GM19452 (cell line): Measurements from ENCODE around the gene TUNAR.
"Not testable (repeated sequence)": the region's sequence is repeated elsewhere in the genome, so short reads cannot be mapped to it uniquely, and the experiment has no call there.

Source experiments
- ATAC-seq: cut with Tn5 transposase; IDR thresholded peaks from one replicate; pipeline ENCODE4 v1.9.1; 2021; ENCODE audit not compliant: unreplicated experiment

TUNAR gene

DNA sequence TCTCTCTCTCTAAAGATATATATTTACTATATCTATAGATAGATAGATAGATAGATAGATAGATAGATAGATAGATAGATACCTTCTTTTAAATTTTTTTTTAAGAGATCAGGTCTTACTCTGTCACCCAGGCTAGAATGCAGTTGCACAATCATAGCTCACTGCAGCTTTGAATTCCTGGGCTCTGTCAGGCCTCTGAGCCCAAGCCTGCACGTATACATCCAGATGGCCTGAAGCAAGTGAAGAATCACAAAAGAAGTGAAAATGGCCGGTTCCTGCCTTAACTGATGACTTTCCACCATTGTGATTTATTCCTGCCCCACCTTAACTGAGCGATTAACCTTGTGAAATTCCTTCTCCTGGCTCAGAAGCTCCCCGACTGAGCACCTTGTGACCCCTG is 91.4 kb downstream of the TUNAR start:
- not testable (repeated sequence) for ATAC-seq
